Measurements from ENCODE around the gene ACKR3. TPM values are rescaled to one million over a fixed set of nuclear protein-coding genes. Genes with fewer than 3 reads are reported as not detected.

The ACKR3 gene
- total RNA-seq, 3 donors from 2014 or later, result 0.16 to 0.73 (median 0.33) TPM

GRCh38 chr2:236610991-236611821, 41.6 kb downstream of the ACKR3 start:
- no peak for ATAC-seq
- Mint-ChIP-seq H3K4me3 (no peak overlapping the region), H3K36me3 (ENCODE audit: insufficient read depth) (no peaks in the 10 kb centered on the region), H3K4me1 (ENCODE audit: low read depth) (no peaks in the 10 kb centered on the region), H3K9me3 (no peaks in the 10 kb centered on the region), H3K27me3 (ENCODE audit: low read depth) (peaks cover 16% of the 10 kb centered on the region)
- DNase-seq, result no peak

- Mint-ChIP-seq H3K4me1 (ENCODE audit: low read depth) (peaks cover 2% of the 10 kb centered on the region), H3K27me3 (ENCODE audit: low read depth) (peaks cover 5% of the 10 kb centered on the region), H3K4me3 (no peak overlapping the region), H3K36me3 (ENCODE audit: insufficient read depth) (no peaks in the 10 kb centered on the region), H3K9me3 (no peaks in the 10 kb centered on the region)
- DNase-seq (no peak), ATAC-seq (no peak)
These were observed 43.1 kb downstream of the ACKR3 start for GRCh38 chr2:236612737-236613136.

- ATAC-seq, result no peak
- Mint-ChIP-seq H3K27me3 (ENCODE audit: low read depth) (peaks cover 5% of the 10 kb centered on the region), H3K36me3 (ENCODE audit: insufficient read depth) (no peaks in the 10 kb centered on the region), H3K4me3 (no peak overlapping the region), H3K4me1 (ENCODE audit: low read depth) (peaks cover 4% of the 10 kb centered on the region), H3K9me3 (no peaks in the 10 kb centered on the region)
- DNase-seq, result no peak
These were observed 44.0 kb downstream of the ACKR3 start for GRCh38 chr2:236613612-236614011.

GRCh38 chr2:236614551-236614950, 44.9 kb downstream of the ACKR3 start:
- H3K9me3 Mint-ChIP-seq, result no peaks in the 10 kb centered on the region
- no peaks in the 10 kb centered on the region for H3K36me3 Mint-ChIP-seq (ENCODE audit: insufficient read depth)
- peaks cover 11% of the 10 kb centered on the region for H3K4me1 Mint-ChIP-seq (ENCODE audit: low read depth)
- peaks cover 5% of the 10 kb centered on the region for H3K27me3 Mint-ChIP-seq (ENCODE audit: low read depth)
- no peak for ATAC-seq
- no peak overlapping the region for H3K4me3 Mint-ChIP-seq
- no peak for DNase-seq

GRCh38 chr2:236616031-236616430, 46.4 kb downstream of the ACKR3 start:
- no peak for DNase-seq
- Mint-ChIP-seq H3K27me3 (ENCODE audit: low read depth) (peaks cover 5% of the 10 kb centered on the region), H3K9me3 (no peaks in the 10 kb centered on the region), H3K36me3 (ENCODE audit: insufficient read depth) (no peaks in the 10 kb centered on the region), H3K4me3 (no peak overlapping the region), H3K4me1 (ENCODE audit: low read depth) (peaks cover 22% of the 10 kb centered on the region)
- no peak for ATAC-seq

- no peak overlapping the region for H3K4me3 Mint-ChIP-seq
- no peaks in the 10 kb centered on the region for H3K36me3 Mint-ChIP-seq (ENCODE audit: insufficient read depth)
- H3K4me1 Mint-ChIP-seq (ENCODE audit: low read depth), result peaks cover 22% of the 10 kb centered on the region
- no peak for DNase-seq
- peaks cover 5% of the 10 kb centered on the region for H3K27me3 Mint-ChIP-seq (ENCODE audit: low read depth)
- ATAC-seq, result no peak
- no peaks in the 10 kb centered on the region for H3K9me3 Mint-ChIP-seq
These were observed 47.0 kb downstream of the ACKR3 start for GRCh38 chr2:236616624-236617023.

- ATAC-seq, result no peak
These were observed 47.7 kb downstream of the ACKR3 start for GRCh38 chr2:236617221-236617737.

GRCh38 chr2:236617796-236618195, 48.2 kb downstream of the ACKR3 start:
- no peaks in the 10 kb centered on the region for H3K9me3 Mint-ChIP-seq
- no peak for ATAC-seq
- H3K36me3 Mint-ChIP-seq (ENCODE audit: insufficient read depth), result no peaks in the 10 kb centered on the region
- peaks cover 22% of the 10 kb centered on the region for H3K4me1 Mint-ChIP-seq (ENCODE audit: low read depth)
- peaks cover 5% of the 10 kb centered on the region for H3K27me3 Mint-ChIP-seq (ENCODE audit: low read depth)
- DNase-seq, result no peak
- H3K4me3 Mint-ChIP-seq, result no peak overlapping the region

More at GRCh38 chr2:236617221-236617737, 47.7 kb downstream of the ACKR3 start:
- H3K4me3 Mint-ChIP-seq, result no peak overlapping the region
- peaks cover 22% of the 10 kb centered on the region for H3K4me1 Mint-ChIP-seq (ENCODE audit: low read depth)
- H3K27me3 Mint-ChIP-seq (ENCODE audit: low read depth), result peaks cover 5% of the 10 kb centered on the region
- no peaks in the 10 kb centered on the region for H3K36me3 Mint-ChIP-seq (ENCODE audit: insufficient read depth)
- no peak for DNase-seq
- H3K9me3 Mint-ChIP-seq, result no peaks in the 10 kb centered on the region

GRCh38 chr2:236618370-236618769, 48.7 kb downstream of the ACKR3 start:
- no peak overlapping the region for H3K4me3 Mint-ChIP-seq
- peaks cover 5% of the 10 kb centered on the region for H3K27me3 Mint-ChIP-seq (ENCODE audit: low read depth)
- DNase-seq, result no peak
- no peaks in the 10 kb centered on the region for H3K36me3 Mint-ChIP-seq (ENCODE audit: insufficient read depth)
- no peak for ATAC-seq
- peaks cover 22% of the 10 kb centered on the region for H3K4me1 Mint-ChIP-seq (ENCODE audit: low read depth)
- no peaks in the 10 kb centered on the region for H3K9me3 Mint-ChIP-seq

- DNase-seq, result no peak
- Mint-ChIP-seq H3K4me3 (no peak overlapping the region), H3K9me3 (no peaks in the 10 kb centered on the region), H3K36me3 (ENCODE audit: insufficient read depth) (no peaks in the 10 kb centered on the region), H3K4me1 (ENCODE audit: low read depth) (peaks cover 22% of the 10 kb centered on the region), H3K27me3 (ENCODE audit: low read depth) (peaks cover 3% of the 10 kb centered on the region)
- ATAC-seq, result no peak
These were observed 50.4 kb downstream of the ACKR3 start for GRCh38 chr2:236619910-236620612.

- no peaks in the 10 kb centered on the region for H3K9me3 Mint-ChIP-seq
- no peak overlapping the region for H3K4me3 Mint-ChIP-seq
- H3K36me3 Mint-ChIP-seq (ENCODE audit: insufficient read depth), result no peaks in the 10 kb centered on the region
- H3K4me1 Mint-ChIP-seq (ENCODE audit: low read depth), result peaks cover 22% of the 10 kb centered on the region
- no peak for DNase-seq
- H3K27me3 Mint-ChIP-seq (ENCODE audit: low read depth), result peaks cover 3% of the 10 kb centered on the region
- ATAC-seq, result no peak
These were observed 52.2 kb downstream of the ACKR3 start for GRCh38 chr2:236621786-236622185.

- H3K36me3 Mint-ChIP-seq (ENCODE audit: insufficient read depth), result no peaks in the 10 kb centered on the region
- H3K9me3 Mint-ChIP-seq, result no peaks in the 10 kb centered on the region
- no peak overlapping the region for H3K4me3 Mint-ChIP-seq
- DNase-seq (no peak), ATAC-seq (no peak)
- H3K27me3 Mint-ChIP-seq (ENCODE audit: low read depth), result peaks cover 3% of the 10 kb centered on the region
- peaks cover 22% of the 10 kb centered on the region for H3K4me1 Mint-ChIP-seq (ENCODE audit: low read depth)
These were observed 52.6 kb downstream of the ACKR3 start for GRCh38 chr2:236622201-236622600.

GRCh38 chr2:236622660-236623059, 53.0 kb downstream of the ACKR3 start:
- DNase-seq (no peak), ATAC-seq (no peak)
- peaks cover 3% of the 10 kb centered on the region for H3K27me3 Mint-ChIP-seq (ENCODE audit: low read depth)
- no peak overlapping the region for H3K4me3 Mint-ChIP-seq
- peaks cover 21% of the 10 kb centered on the region for H3K4me1 Mint-ChIP-seq (ENCODE audit: low read depth)
- H3K36me3 Mint-ChIP-seq (ENCODE audit: insufficient read depth), result no peaks in the 10 kb centered on the region
- H3K9me3 Mint-ChIP-seq, result no peaks in the 10 kb centered on the region

GRCh38 chr2:236623816-236624215, 54.2 kb downstream of the ACKR3 start:
- Mint-ChIP-seq H3K4me3 (no peak overlapping the region), H3K36me3 (ENCODE audit: insufficient read depth) (no peaks in the 10 kb centered on the region), H3K27me3 (ENCODE audit: low read depth) (peaks cover 3% of the 10 kb centered on the region), H3K9me3 (no peaks in the 10 kb centered on the region), H3K4me1 (ENCODE audit: low read depth) (peaks cover 16% of the 10 kb centered on the region)
- no peak for ATAC-seq
- no peak for DNase-seq

Measured in activated T-cell treated with anti-CD3 and anti-CD28 coated beads, Interleukin-2, amount 50 U/mL, for 4 hours (primary cell).